Measurements from ENCODE around the gene SNTB2.

DNA sequence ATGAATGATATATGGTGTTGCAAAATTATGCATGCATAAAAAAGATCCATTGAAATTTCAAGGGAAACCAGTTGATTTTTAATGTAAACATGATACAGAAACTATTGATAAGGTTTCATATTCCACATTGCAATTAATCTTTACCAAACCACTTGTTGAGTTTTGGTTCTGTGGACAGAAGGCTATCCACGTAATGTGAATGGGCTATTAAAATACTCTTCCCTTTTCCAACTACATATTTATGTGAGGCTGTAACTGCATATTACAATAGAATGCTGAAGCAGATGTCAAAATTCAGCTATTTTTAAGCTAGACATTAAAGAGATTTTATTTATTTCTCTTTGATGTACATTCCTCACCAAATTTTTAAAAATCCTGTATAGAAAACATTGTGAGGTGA is 90.4 kb downstream of the SNTB2 start:
- TF ChIP-seq, protein P1, sequence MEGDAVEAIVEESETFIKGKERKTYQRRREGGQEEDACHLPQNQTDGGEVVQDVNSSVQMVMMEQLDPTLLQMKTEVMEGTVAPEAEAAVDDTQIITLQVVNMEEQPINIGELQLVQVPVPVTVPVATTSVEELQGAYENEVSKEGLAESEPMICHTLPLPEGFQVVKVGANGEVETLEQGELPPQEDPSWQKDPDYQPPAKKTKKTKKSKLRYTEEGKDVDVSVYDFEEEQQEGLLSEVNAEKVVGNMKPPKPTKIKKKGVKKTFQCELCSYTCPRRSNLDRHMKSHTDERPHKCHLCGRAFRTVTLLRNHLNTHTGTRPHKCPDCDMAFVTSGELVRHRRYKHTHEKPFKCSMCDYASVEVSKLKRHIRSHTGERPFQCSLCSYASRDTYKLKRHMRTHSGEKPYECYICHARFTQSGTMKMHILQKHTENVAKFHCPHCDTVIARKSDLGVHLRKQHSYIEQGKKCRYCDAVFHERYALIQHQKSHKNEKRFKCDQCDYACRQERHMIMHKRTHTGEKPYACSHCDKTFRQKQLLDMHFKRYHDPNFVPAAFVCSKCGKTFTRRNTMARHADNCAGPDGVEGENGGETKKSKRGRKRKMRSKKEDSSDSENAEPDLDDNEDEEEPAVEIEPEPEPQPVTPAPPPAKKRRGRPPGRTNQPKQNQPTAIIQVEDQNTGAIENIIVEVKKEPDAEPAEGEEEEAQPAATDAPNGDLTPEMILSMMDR (IDR thresholded peaks at IDR 0.05): no peak
- no peak for TF ChIP-seq POLR2A (IDR thresholded peaks at IDR 0.05)
